GM19099 (cell line): Measurements from ENCODE around the gene MACF1.

Experiments used
- POLR2A ChIP-seq: IDR thresholded peaks from 3 replicates; pipeline ENCODE4 v1.6.1; 2011; ENCODE audit warnings: low read depth; ENCODE audit not compliant: insufficient read length; ENCODE audit errors: extremely low read depth

MACF1 gene

DNA sequence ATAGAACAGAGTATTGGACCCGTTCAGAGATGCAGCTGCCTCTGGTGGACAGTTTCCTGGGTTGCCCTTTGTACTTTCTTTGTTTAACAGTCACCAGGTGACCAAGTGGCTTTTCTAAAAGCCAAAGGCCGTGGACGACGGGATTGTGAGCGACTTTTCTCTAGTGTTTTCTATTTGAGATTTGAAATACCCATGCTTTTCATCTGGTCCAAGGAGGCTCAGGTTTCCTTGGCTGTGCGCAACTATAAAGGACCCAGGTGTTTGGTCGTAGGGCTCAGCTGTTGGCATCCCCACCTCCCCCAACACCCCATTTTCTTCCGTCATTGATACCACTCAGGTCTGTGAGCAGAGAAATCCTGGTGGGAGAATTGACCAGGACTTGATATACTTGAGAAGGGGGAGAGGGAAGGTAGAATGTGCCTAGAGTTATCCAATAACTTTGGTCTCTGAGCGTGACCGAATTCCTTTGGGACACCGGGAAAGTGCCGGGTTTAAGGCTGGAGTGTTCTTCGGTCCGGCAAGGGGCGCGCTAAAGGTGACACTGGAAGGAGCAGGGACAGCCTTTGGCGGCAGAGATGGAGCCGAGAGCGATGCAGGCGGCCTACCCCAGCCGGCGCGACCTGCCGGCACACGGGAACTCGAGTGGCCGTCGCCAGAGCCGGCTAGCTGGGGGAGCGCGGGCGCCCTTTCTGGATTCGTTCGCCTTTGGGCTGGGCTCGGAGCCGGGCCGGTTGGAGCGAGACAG lies 203.6 kb downstream of the MACF1 start:
- no peak for TF ChIP-seq POLR2A

GRCh38 chr1:39408641-39409054 lies 204.2 kb downstream of the MACF1 start:
- peak; percentile 21 for TF ChIP-seq POLR2A

DNA sequence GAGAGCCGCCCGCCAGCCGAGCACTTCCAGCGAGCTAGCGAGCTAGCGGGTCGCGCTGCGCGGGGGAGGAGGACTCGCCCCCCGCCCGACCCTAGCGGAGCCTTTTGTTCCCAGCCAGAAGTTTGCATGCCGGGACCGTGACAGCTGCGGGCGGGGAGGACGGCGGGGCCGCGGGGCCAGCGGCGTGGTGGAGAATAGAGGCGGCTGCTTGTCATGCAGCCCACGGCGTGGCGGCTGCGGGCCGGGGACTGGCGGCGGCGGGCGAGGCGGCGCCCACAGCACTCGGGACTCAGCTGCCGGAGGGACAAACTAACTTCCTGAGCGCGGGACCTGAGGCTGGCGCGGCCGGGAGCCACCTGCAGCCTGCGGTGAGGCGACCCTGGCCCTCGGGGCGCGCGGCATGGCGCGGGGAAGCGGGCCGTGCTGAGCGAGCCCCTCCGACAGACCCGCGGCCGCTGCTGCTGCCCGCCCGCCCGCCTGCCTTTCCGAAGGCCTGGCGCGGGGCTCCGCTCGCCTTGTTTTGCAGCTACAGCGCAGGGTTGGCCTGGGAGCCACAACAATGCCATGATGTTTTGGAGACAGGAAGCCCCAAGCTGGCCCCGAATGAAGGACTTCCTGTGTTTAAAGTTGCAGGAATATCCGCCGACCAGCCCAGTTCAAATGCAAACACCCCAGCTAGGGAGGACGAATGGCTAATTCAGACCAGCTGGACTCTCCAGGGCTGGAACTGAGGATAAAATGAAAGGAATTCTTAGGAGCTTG lies 204.7 kb downstream of the MACF1 start:
- TF ChIP-seq POLR2A, result no peak

GRCh38 chr1:39410915-39411436 lies 206.5 kb downstream of the MACF1 start:
- no peak for TF ChIP-seq POLR2A

- no peak for TF ChIP-seq POLR2A
Observed at GRCh38 chr1:39411526-39412478, 207.3 kb downstream of the MACF1 start.

DNA sequence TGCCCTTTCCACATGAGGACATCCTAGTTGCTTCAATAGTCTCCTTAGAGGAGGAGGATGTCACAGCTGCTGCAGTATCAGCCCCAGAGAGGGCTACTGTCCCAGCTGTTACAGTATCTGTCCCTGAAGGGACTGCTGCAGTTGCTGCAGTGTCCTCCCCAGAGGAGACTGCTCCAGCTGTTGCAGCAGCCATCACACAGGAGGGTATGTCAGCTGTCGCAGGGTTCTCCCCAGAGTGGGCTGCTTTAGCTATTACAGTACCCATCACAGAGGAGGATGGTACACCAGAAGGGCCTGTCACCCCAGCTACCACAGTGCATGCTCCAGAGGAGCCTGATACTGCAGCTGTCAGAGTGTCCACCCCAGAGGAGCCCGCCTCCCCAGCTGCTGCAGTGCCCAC lies 208.4 kb downstream of the MACF1 start:
- TF ChIP-seq POLR2A, result no peak

GRCh38 chr1:39413902-39414528 lies 209.5 kb downstream of the MACF1 start:
- no peak for TF ChIP-seq POLR2A

DNA sequence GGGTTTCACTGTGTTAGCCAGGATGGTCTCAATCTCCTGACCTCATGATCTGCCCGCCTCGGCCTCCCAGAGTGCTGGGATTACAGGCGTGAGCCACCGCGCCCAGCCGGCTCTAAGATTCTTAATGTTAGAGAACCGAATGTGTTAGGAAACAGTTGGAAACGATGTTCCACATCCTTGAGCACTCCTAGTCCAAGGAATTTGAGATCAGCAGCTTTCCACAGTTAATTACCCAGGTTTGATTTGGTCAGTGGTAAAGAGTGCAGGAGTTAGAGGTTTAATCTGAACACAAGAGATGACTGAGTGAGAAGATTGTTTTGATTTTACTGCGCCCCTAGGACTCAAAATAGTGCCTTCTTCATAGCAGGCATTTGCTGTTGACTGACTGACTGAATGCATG lies 211.1 kb downstream of the MACF1 start:
- no peak for TF ChIP-seq POLR2A

DNA sequence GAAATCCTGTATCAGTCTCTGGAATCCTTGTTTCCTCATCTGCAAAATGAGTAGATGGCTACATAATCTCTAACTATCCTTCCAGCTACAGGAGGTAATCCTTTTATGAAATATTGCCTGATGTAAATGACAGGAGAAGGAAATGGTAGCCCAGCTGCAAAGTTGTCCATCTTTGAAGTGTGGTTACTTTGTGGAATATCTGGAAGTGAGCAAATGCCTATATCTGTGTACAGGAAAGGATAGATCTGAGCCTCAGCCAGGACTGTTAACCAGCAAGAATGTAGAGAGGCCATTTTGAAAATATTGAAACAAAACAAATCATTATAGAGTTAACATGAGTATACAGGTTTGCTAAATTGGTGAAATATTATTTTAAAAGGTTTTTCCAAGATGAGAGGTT lies 212.1 kb downstream of the MACF1 start:
- TF ChIP-seq POLR2A, result no peak

- TF ChIP-seq POLR2A, result no peak
Observed at GRCh38 chr1:39418236-39418635, 213.7 kb downstream of the MACF1 start.

DNA sequence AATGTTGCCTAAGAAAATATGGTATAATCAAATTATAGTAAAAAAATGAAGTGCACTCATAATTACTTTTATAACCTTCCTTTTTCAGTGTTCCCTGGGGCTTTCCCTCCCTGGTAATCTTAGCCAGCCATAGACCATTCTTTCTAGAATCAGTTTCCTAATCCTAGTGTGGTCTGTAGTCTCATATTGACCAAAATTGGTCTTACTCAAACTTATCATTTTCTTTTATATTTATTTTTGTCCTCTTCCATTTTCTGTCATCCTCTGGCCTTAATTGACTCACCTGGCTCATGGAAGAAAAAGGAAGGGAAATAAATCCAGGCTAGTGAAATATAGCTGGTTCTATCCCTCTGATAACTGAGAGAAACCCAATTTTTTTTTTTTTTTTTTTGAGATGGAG lies 216.0 kb downstream of the MACF1 start:
- no peak for TF ChIP-seq POLR2A

GRCh38 chr1:39422614-39423013 lies 218.1 kb downstream of the MACF1 start:
- TF ChIP-seq POLR2A, result no peak

DNA sequence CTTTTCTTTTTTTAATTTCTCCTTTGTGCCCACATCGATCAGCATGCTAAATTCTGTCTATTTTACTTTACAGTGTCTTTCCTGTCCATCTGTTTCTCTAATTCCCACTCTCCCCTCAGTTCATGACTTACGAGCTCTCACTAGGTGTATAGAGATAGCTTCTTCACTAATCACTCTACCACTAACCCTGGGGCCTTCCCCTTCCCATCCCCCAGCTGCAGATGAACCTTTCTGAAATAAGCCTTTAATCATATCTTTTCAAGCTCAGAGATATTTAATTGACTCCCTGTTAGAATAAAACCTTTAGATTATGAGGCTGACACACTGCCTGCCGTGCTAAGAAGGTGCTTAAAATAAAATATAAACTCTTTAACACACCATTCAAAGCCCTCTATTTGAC lies 220.7 kb downstream of the MACF1 start:
- no peak for TF ChIP-seq POLR2A

GRCh38 chr1:39425634-39426033 lies 221.1 kb downstream of the MACF1 start:
- no peak for TF ChIP-seq POLR2A
